Activated CD8-positive, alpha-beta memory T cell treated with anti-CD3 and anti-CD28 coated beads for 24 hours (primary cell): Measurements from ENCODE around the gene CRLF1.

Source experiments
- DNase-seq: peaks from one replicate; pipeline ENCODE4 v3.0.0-alpha.2; 2020

The CRLF1 gene

GRCh38 chr19:18636183-18636968 is 29.8 kb upstream of the CRLF1 start:
- DNase-seq: peak; percentile 100

DNA sequence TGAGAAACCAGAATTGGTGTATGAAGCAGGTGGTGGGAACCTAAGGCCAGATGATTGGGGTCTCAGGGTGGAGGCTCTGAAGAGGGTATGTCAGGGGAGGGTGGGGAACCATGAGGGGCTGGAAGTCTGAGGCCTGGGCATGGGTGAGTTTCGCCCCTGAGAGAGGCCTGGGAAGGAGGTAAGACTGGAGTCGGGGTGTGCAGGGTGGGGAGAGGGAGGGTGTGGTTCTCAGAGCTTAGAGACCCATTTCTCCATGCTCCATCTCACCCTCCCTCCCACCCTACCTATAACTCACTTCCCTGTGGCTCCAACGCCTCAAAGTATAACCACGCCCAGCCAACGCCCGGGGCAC is 29.2 kb upstream of the CRLF1 start:
- DNase-seq: no peak

DNA sequence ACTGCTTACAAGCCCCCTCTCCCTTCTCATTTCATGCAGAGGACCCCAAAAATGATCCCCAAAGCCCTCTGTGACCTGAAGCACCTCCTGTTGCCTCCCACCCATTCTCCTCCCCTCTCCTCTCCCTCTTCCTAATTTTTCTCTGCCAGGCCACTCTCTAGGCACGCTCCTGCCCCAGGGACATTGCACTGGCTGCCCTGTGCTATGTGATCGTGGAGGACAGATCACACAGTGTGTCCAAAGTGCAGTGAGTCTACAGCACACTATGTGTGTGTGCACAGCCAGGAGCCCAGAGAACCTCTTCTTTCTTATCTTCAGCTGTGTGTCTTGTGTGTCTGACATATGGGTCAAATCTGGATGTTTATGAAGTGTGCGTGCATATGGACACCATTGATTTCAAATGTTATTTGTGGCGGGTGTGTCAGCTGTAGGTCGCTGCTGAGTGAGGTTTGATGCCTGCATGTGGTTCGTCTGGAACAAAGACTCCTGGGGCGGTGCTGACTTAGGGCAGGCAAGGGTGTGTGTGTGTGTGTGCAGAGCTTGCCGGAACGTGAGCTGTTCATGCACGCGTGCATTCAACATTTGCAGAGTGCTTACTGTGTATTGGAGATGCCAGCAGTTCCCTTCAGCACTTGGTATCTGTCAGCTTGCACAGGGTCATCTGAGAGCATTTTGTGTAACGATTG is 28.2 kb upstream of the CRLF1 start:
- no peak for DNase-seq

- DNase-seq: no peak
These were observed 26.7 kb upstream of the CRLF1 start for GRCh38 chr19:18633321-18633720.

DNA sequence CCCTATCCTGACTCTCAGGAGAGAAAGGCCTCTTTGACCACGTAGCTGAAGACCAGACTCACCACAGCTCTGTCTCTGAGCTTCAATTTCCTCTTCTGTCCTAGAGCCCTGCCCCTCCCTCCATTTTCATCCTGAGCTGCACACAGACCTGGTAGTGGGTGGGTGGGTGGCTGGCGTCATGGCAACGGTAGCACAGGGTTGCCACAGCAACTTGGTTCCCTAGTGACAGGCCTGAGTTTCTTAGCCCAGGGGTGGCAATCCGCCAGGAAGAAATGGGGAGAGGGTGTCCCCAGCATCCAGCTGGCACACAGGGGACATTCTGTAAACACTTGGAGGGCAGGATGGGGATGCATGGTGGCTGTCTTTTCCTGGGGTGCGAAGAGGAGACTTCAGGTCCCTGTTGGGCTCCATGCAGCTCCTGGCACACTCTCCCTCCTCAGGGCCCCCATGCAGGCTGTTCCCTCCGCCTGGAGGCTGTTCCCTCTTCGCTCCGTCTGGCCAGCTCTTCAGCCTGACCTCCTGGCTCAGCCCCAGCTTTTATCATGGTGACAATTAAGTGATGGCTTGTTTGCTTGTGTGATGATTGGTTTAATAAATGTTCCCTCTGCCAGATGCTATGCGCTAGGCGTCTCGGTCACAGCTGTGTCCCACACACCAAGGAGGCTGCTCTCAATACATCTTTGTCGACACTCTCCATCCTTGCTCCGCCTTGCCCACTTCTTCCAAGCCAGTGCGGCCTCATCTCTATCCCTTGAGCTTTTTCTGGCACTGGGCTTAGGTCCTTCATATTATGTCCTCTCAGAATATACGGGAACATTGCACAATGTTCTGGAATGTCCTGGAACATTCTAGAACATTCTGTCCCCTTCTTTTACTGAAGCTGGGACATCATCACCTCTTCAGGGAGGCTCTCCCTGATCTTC is 22.8 kb upstream of the CRLF1 start:
- no peak for DNase-seq

- no peak for DNase-seq
These were observed 20.3 kb upstream of the CRLF1 start for GRCh38 chr19:18626906-18627305.

DNA sequence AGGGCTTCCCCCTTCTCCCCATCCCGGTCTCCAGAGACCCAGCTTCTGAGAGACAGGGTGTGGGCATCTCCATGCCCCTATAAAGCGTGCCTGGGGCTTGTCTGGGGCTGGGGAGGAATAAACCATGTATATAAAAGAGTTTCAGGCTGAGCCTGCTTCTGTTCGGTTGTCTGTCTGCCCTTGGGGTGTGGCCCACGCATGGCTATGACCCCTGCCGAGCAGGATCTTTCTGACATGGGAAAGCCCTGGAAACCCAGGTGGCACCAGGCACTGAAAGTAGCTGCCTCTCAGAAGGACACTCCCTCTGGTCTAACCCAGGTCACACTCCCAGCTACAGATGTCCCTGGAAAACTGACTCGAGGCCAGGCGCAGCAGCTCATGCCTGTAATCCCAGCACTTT is 14.3 kb upstream of the CRLF1 start:
- DNase-seq: no peak

- DNase-seq: no peak
These were observed 13.7 kb upstream of the CRLF1 start for GRCh38 chr19:18620311-18620710.

- DNase-seq: no peak
These were observed 11.6 kb upstream of the CRLF1 start for GRCh38 chr19:18618236-18618635.

DNA sequence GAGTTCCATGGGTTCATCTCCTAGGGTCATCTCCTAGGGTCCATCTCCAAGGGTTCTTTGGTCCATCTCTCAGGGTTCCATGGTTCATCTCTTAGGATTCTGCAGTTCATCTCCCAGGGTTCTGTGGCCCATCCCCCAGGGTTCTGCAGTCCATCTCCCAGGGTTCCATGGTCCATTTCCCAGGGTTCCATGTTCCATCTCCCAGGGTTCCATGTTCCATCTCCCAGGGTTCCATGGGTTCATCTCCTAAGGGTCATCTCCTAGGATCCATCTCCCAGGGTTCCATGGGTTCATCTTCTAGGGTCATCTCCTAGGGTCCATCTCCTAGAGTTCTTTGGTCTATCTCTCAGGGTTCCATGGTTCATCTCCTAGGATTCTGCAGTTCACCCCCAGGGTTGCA is 11.0 kb upstream of the CRLF1 start:
- DNase-seq: no peak

- no peak for DNase-seq
These were observed 9.4 kb upstream of the CRLF1 start for GRCh38 chr19:18616023-18616422.

- no peak for DNase-seq
These were observed 7.1 kb upstream of the CRLF1 start for GRCh38 chr19:18613589-18614234.

DNA sequence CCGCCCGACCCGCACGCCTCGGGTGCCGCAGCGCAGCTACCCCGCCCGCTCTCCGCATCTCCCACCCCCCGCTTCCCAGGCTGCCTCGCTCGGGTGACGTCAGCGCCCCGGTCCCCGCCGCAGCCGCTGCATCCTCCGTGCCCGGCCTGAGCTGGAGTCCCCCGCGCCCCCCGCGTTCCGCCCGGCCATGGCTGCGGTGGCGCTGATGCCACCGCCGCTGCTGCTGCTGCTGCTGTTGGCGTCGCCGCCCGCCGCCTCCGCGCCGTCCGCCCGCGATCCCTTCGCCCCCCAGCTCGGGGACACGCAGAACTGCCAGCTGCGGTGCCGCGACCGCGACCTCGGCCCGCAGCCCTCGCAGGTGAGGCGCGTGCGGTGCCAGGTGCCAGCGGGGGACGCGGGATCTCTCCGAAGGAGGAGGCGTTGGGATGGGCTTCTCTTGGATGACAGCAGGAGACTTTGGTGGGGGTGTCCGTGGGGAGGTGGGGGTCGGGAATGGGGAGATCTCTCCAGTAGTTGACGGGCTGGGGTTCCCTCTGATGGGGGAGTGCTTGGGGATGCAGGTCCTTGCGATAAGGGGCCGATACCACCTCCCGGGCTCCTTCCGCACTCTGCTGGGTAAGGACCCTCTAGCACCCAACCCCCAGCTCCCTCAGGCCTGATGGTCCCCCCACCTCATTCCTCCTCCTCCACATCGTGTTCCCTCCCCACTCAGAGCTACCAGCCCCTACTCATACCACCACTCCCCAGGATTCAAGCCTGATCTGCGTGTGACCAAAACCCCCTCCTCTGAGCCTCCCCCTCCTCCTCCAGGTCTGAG is 6.4 kb upstream of the CRLF1 start, which contains the start of gene TMEM59L:
Gene TMEM59L (plus strand): TSS at position 99 of the 817 bp plus-strand sequence. CDS start 89 bp downstream, at position 188.
- DNase-seq: peak; percentile 70

DNA sequence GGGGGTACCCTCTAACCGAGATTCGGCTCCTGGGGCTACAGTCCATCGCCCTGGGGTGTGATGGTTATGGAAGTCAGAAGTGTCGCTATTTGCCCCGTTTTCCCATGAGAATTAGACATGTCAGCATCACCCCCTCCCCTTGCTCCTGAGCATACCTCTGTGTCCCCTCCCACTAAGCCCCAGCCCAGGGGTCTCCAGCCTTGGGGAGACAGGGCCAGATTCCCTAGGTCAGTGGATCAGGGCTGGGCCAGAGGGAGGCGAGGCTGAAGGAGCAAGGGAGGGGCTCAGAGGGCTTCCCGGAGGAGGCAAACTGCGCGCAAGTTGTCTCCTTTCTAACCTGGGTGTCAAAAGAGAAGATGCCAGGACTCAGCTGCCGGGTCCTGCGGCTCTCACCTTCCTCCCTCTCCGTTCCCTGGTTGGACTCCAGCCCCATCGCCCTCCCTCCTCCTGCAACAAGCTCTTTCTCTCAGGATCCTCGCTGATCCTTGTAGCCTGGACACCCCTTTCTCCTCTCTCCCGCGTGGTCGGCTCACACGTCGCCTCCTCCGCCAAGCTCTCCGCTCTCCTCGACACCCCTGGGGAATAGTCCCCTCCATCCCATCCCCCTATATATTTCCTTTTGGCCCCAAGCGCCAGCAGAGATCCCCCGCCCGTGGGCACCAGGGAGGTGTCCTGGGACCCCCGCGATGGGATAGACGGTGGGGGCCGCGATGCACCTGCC is 5.6 kb upstream of the CRLF1 start:
- DNase-seq: peak; percentile 63

- DNase-seq: peak; percentile 60
These were observed 4.9 kb upstream of the CRLF1 start for GRCh38 chr19:18611327-18612050.

DNA sequence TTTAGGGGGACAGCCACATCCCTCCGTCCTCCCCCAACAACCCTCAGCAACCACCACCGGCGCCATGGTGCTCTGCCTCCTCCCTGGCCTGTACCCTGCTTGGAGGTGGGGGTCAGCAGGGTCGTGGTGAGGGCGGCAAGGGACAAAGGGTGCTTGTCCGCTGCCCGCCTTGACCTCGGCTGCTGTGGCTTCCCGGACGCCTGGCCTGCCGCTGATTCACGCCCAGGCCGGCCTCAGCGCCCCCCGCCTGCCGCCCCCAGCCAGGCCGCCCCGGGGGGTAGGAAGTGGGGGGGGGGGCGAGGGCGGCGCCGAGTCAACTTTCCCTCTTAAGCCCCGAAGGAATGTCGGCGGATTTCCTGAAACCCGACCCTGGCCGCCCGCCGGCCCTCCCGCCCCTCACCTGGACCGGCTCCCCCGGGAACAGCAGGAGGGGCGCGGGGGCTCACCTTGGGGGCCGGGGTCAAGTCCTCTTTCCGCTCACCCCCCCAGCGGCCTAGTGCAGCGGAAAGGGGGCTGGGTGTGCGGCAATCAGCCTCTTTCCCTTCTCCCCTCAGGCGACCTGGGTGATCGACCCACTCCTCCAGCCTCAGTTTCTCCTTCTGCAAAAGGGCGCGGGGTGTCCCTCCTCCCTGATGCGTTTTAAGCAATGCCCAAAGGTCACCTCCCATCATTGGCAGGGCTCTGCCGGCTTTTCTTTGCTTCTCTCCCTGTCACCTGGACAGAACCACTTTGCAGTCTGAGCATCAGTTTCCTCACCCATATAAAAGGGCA is 4.1 kb upstream of the CRLF1 start:
- DNase-seq: no peak

- no peak for DNase-seq
These were observed 3.6 kb upstream of the CRLF1 start for GRCh38 chr19:18610245-18610555.

DNA sequence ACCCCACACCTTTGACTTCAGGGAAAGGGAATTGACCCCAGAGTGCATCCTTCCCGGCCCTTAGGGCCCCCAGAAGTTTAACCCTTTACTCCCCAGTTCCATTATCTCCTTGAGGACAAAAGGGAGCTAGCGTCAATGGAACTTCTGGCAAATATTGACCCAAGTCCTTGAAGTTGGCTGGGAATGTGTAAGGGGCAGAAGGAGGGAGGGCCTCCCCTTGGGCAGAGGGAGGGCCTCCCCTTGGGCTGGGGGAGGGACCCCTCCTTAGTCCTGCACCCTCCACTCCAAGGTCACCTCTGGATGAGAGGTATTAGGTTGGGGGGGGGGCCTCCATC is 3.1 kb upstream of the CRLF1 start:
- DNase-seq: no peak

DNA sequence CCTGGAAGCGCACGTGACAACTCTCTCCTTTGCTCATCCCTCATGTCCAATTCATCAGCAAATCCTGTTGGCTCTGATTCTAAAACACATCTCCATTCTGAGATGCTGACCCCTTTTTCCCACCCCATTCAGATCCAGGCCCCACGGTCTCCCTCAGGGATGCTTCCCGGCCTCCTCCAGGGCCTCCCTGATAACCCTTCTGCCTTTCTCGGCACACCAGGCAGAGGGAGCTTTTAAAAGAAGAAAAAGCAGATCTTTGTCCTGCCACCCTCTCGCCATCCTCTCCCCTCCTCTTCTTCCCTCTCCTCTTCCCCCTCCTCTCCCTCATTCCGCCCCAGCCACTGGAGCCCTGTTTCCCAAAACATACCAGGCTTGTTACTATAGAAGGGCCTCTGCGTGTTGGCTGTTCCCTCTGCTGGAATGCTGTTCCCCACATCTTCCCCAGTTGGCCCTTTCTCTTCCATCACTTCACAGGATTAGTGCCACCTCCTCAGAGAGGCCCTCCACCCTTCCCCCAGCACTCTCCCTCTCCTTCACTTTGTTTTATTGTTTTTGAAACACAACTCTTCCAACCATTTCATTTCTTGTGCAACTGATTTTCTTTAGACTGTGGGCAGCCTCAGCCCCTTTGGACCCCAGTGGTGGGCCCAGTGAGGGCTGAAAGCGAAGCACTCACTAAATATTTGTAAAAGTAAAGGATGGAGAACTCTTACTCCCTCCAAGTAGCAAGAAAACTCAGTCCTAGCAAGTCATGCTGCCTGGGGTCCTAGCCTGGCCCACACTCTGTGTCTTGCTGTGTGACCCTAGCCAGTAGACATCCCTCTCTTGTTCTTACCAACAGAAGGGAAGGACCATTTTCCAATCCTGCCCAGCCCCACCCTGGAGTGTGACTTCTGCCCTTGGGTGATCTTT is 2.5 kb upstream of the CRLF1 start:
- DNase-seq: no peak
